ENCODE data around the gene NT5M.

DNA sequence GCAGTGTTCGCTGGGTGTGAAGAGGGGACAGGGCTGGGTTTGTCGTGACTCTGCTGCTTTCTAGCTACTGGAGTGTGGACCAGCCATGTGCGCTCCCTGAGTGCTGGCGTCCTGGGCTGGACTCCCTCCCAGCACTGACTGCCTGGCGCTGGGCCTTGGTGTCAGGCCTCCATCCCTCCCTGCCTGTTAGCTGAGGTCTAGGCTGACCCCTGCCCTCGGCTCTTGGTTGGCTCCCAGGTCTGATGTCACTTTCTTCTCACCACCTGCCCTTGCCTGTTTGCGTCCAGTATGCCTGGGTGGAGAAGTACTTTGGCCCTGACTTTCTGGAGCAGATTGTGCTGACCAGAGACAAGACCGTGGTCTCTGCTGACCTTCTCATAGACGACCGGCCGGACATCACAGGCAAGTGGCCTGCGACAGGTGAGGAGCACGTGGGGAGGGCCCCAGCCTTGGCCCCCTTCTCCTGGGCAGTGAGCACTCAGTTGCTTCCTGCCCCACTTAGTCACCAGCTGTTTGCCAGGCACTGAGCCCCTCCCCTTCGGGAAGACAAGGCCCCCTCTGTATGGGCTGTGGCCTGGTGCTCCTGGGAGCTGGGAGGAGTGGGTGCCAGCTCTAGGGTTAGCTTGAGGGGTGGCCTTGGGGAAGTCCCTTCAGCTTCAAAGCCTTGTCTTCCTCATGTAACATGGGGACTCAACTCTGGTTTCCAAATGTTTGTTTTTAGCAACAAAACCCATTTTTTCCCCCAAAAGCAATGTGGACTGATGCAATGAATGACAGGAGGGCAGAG, 41.5 kb downstream of the NT5M start:
- TF ChIP-seq, protein P1, sequence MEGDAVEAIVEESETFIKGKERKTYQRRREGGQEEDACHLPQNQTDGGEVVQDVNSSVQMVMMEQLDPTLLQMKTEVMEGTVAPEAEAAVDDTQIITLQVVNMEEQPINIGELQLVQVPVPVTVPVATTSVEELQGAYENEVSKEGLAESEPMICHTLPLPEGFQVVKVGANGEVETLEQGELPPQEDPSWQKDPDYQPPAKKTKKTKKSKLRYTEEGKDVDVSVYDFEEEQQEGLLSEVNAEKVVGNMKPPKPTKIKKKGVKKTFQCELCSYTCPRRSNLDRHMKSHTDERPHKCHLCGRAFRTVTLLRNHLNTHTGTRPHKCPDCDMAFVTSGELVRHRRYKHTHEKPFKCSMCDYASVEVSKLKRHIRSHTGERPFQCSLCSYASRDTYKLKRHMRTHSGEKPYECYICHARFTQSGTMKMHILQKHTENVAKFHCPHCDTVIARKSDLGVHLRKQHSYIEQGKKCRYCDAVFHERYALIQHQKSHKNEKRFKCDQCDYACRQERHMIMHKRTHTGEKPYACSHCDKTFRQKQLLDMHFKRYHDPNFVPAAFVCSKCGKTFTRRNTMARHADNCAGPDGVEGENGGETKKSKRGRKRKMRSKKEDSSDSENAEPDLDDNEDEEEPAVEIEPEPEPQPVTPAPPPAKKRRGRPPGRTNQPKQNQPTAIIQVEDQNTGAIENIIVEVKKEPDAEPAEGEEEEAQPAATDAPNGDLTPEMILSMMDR (IDR thresholded peaks at IDR 0.05): no peak
- TF ChIP-seq POLR2AphosphoS5 (IDR thresholded peaks at IDR 0.05) (no peak), POLR2A (IDR thresholded peaks at IDR 0.05) (no peak)

All from breast epithelium (tissue), 3 donors.